ENCODE data around the gene STAT5B. TPM values are rescaled to one million over a fixed set of nuclear protein-coding genes. Genes with fewer than 3 reads are reported as not detected.

STAT5B gene
- total and polyA plus RNA-seq, 2 of the 8 experiments (the other 6 are each of a cell fraction or from before 2014, with no cell fraction given): 35.3 to 52.6 TPM

- 86% methylated on average over 6 of the region's 6 CpGs; no CpG with 5 or more reads in 1 of the 2 experiments for WGBS, 2 experiments (ENCODE audit: extremely low coverage in 1 of 2, insufficient coverage in 1 of 2, insufficient read length in 1 of 2, insufficient replicate concordance in 2 of 2, low coverage in 1 of 2, low lambda C conversion rate in 2 of 2, missing lambda C conversion rate in 1 of 2)
- no peaks in the 10 kb centered on the region for H3K23me2 ChIP-seq (ENCODE audit: low read depth, low read length)
- ChIA-PET POLR2A (ENCODE audit: partially characterized antibody) (interaction anchor here (1.3 kb wide), 1 partner anchor 43 kb away, joined by 3 read pairs; no protein-coding TSS in a partner anchor), CTCF (ENCODE audit: partially characterized antibody) (interaction anchor here (0.9 to 1.6 kb wide), 5 partner anchors 12 to 239 kb away, joined by 3 to 4 read pairs (median 3); no protein-coding TSS in a partner anchor)
- H3K4ac ChIP-seq (replicated peaks; ENCODE audit: insufficient read length, low read depth, low read length): no peak overlapping the region
- no peaks in the 10 kb centered on the region for H3K79me2 ChIP-seq (ENCODE audit: control insufficient read depth in 1 of 2, insufficient read depth in 2 of 2, low read length in 2 of 2)
- H3K4me3 ChIP-seq (ENCODE audit: extremely low read depth in 1 of 4, insufficient read depth in 2 of 4, low read depth in 3 of 4, low read length in 4 of 4): no peak overlapping the region
- FAIRE-seq: peak; percentile 82
- H4K20me1 ChIP-seq (replicated peaks in 1 of 2; ENCODE audit: control insufficient read depth in 1 of 2, insufficient read depth in 2 of 2, low read length in 2 of 2): no peaks in the 10 kb centered on the region
- H4K5ac ChIP-seq (ENCODE audit: insufficient read length, low read depth, low read length): no peak overlapping the region
- H2AFZ ChIP-seq (ENCODE audit: low read length): peak overlapping the region; percentile 48; the same call in 1 of the 2 replicates
- no peaks in the 10 kb centered on the region for H3K36me3 ChIP-seq (ENCODE audit: control insufficient read depth in 2 of 4, insufficient read depth in 4 of 4, low read length in 3 of 4)
- H3K18ac ChIP-seq (ENCODE audit: extremely low read depth, low read length): no peak overlapping the region; the same call in 1 of the 2 replicates
- no peak overlapping the region for H2BK5ac ChIP-seq (ENCODE audit: low read depth, low read length)
- no peak overlapping the region; a peak in 1 of 4 replicates for H3K4me2 ChIP-seq (ENCODE audit: insufficient read depth in 1 of 2, low read depth in 2 of 2, low read length in 2 of 2)
- H3K27me3 ChIP-seq (replicated peaks in 1 of 4; ENCODE audit: control insufficient read depth in 3 of 4, extremely low read depth in 1 of 4, insufficient read depth in 3 of 4, low read length in 3 of 4): peaks cover 0 to 6% (median 4%) of the 10 kb centered on the region in 4 experiments; a peak in 5 of 7 replicates
- H2BK20ac ChIP-seq (ENCODE audit: low read length): no peak overlapping the region
- no peak overlapping the region for H3K14ac ChIP-seq (ENCODE audit: insufficient read length)
- H3K56ac ChIP-seq (replicated peaks; ENCODE audit: insufficient read length, low read depth, low read length): no peak overlapping the region
- no peak for DNase-seq (ENCODE audit: low read depth in 1 of 2, low spot score in 2 of 2)
- H3K23ac ChIP-seq (ENCODE audit: insufficient read length): no peak overlapping the region
- no peak overlapping the region for H4K91ac ChIP-seq (replicated peaks; ENCODE audit: insufficient read length, low read length)
- H3K4me1 ChIP-seq (replicated peaks in 1 of 4; ENCODE audit: control insufficient read depth in 3 of 4, insufficient read depth in 4 of 4, low read length in 3 of 4): peaks cover 0 to 10% (median 8%) of the 10 kb centered on the region in 4 experiments; a peak in 5 of 7 replicates
- H3K9ac ChIP-seq (replicated peaks in 1 of 4; ENCODE audit: extremely low read depth in 1 of 4, low read depth in 3 of 4, low read length in 3 of 4): no peak overlapping the region; a peak in 1 of 7 replicates
- H3K9me3 ChIP-seq (ENCODE audit: insufficient read depth in 2 of 2, low read depth in 1 of 2, low read length in 1 of 2): no peaks in the 10 kb centered on the region
- H4K8ac ChIP-seq (ENCODE audit: extremely low read depth, insufficient read depth, low read length): no peak overlapping the region
- peak in 2 of 3 experiments; percentile 1 to 49; a peak in 3 of 4 replicates for TF ChIP-seq CTCF (IDR thresholded peaks at IDR 0.05; ENCODE audit: control extremely low read depth in 1 of 3, insufficient read depth in 1 of 3, low read depth in 1 of 3, low read length in 3 of 3)
- TF ChIP-seq CTBP2 (IDR thresholded peaks at IDR 0.05; ENCODE audit: borderline replicate concordance, insufficient read depth, insufficient read length, low read length): no peak
- no peak for TF ChIP-seq CREB1 (IDR thresholded peaks at IDR 0.05)
- TF ChIP-seq RAD21 (IDR thresholded peaks at IDR 0.05 in 1 of 2, conservative IDR thresholded peaks at IDR 0.05 in 1 of 2; ENCODE audit: low read depth in 2 of 2, low read length in 2 of 2): peak; percentile 30 to 34; a peak in 3 of 4 replicates
- 0 out of 2 replicates have a peak, but pooled peaks have one; percentile 21 for TF ChIP-seq MAX (IDR thresholded peaks at IDR 0.05)
- no peak for TF ChIP-seq TBP (IDR thresholded peaks at IDR 0.05; ENCODE audit: low read depth, low read length)
- TF ChIP-seq HDAC6 (IDR thresholded peaks at IDR 0.05; ENCODE audit: low read depth, low read length): no peak
- TF ChIP-seq SUZ12 (IDR thresholded peaks at IDR 0.05; ENCODE audit: low read length): no peak
- peak; percentile 80 for TF ChIP-seq TEAD4 (IDR thresholded peaks at IDR 0.05; ENCODE audit: low read depth, low read length)
- H3K79me1 ChIP-seq (ENCODE audit: low read depth, low read length): no peaks in the 10 kb centered on the region
- H2BK15ac ChIP-seq (ENCODE audit: low read length): peak overlapping the region; percentile 81; the same call in 1 of the 2 replicates
- H2BK12ac ChIP-seq (ENCODE audit: low read depth, low read length): no peak overlapping the region
- H2AK5ac ChIP-seq (ENCODE audit: low read depth, low read length): no peak overlapping the region
- H3K27ac ChIP-seq (ENCODE audit: low read depth, low read length): no peak overlapping the region
- no peak overlapping the region for H2BK120ac ChIP-seq (replicated peaks; ENCODE audit: low read depth, low read length)
These were observed 6.4 kb upstream of the STAT5B start for GRCh38 chr17:42282478-42283080.

All from H1 (cell line).